ENCODE measurements around the gene LALBA. TPM values are rescaled to one million over a fixed set of nuclear protein-coding genes. Genes with fewer than 3 reads are reported as not detected.
"Not testable (repeated sequence)": the region's sequence is repeated elsewhere in the genome, so short reads cannot be mapped to it uniquely, and the experiment has no call there.

Gene LALBA
- total RNA-seq, 1 donor, result not detected

DNA sequence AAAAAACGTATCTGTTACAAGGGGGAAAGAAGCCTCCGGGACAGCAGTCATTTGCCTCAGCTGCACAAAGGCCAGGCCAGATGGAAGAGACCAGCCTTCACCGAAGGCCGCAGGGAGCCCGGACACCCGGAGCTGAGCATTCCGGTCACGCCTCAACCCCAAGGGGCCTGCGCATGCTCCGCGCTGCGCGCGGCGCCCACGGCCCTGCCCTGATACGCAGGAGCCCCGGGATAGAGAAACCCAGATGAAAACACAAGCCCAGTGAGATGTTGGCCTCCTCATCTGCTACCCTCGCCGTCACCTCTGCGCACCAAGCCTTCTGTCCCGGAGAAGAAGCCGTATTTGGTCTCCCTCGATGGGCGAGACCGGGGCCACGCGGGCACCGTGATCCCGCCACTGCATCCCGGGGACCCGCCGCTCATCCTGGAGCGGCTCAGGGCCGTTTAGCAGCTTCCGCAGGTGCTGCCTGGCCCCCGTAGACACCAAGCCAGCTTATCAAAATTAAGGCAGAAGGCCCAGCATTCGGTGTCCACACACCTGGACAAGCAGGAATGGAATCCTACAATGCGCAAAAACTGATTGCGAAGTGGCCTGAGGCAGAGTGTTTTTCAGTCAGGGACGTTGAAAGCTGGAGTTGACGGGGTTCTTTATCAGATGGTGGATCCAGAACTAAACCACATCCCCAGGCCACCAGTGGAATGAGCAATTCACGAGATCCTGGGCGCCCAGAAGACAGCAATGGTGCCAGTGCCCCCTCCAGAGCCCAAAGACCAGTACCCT, 41.8 kb downstream of the LALBA start:
- TF ChIP-seq CTCF (IDR thresholded peaks at IDR 0.05; ENCODE audit: extremely low read depth, low read depth, low read length), result no peak
- Histone ChIP-seq H3K4me2 (ENCODE audit: insufficient read depth, low read length) (no peak overlapping the region), H3K36me3 (ENCODE audit: insufficient read depth, low read length) (no peaks in the 10 kb centered on the region), H2AFZ (ENCODE audit: low read length) (no peak overlapping the region), H3K79me2 (ENCODE audit: insufficient read depth, low read length) (no peaks in the 10 kb centered on the region), H3K4me1 (ENCODE audit: insufficient read depth, low read length) (no peaks in the 10 kb centered on the region), H3K4me3 (ENCODE audit: insufficient read depth, low read length) (no peak overlapping the region), H3K27me3 (ENCODE audit: insufficient read depth, low read length) (no peaks in the 10 kb centered on the region), H4K20me1 (ENCODE audit: insufficient read depth, low read length) (no peaks in the 10 kb centered on the region), H3K9me3 (ENCODE audit: low read depth, low read length) (no peaks in the 10 kb centered on the region), H3K27ac (ENCODE audit: low read depth, low read length) (no peak overlapping the region)
- peak; percentile 56 for DNase-seq (ENCODE audit: insufficient read length, low spot score, missing footprints)

GRCh38 chr12:48525332-48525731, 44.5 kb downstream of the LALBA start, which contains the start of gene OR8S1:
Gene OR8S1 (plus strand): TSS chr12:48525632. CDS start chr12:48525632, 0 bp downstream.
- H3K27me3 ChIP-seq (ENCODE audit: insufficient read depth, low read length), result no peaks in the 10 kb centered on the region
- TF ChIP-seq CTCF (IDR thresholded peaks at IDR 0.05; ENCODE audit: extremely low read depth, low read depth, low read length), result no peak
- H2AFZ ChIP-seq (ENCODE audit: low read length), result no peak within 1 kb of the TSS
- H3K9me3 ChIP-seq (ENCODE audit: low read depth, low read length), result no peaks in the 10 kb centered on the region
- no peak within 1 kb of the TSS for H3K4me3 ChIP-seq (ENCODE audit: insufficient read depth, low read length)
- no peaks in the 10 kb centered on the region for H3K36me3 ChIP-seq (ENCODE audit: insufficient read depth, low read length)
- no peaks in the 10 kb centered on the region for H3K79me2 ChIP-seq (ENCODE audit: insufficient read depth, low read length)
- no peaks in the 10 kb centered on the region for H3K4me1 ChIP-seq (ENCODE audit: insufficient read depth, low read length)
- H3K4me2 ChIP-seq (ENCODE audit: insufficient read depth, low read length), result no peak within 1 kb of the TSS
- H4K20me1 ChIP-seq (ENCODE audit: insufficient read depth, low read length), result no peaks in the 10 kb centered on the region
- peak; percentile 25 for DNase-seq (ENCODE audit: insufficient read length, low spot score, missing footprints)
- no peak within 1 kb of the TSS for H3K27ac ChIP-seq (ENCODE audit: low read depth, low read length)

DNA sequence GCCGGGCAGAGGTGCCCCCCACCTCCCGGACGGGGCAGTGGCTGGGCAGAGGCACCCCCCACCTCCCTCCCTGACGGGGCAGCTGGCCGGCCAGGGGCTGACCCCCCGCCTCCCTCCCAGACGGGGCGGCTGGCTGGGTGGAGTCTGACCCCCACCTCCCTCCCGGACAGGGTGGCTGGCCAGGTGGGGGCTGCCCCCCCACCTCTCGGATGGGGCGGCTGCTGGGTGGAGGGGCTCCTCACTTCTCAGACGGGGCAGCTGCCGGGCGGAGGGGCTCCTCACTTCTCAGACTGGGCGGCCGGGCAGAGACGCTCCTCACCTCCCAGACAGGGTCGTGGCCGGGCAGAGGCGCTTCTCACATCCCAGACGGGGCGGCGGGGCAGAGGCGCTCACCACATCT, 49.5 kb downstream of the LALBA start:
- H3K36me3 ChIP-seq (ENCODE audit: insufficient read depth, low read length), result not testable (repeated sequence)

More for the DNA sequence above, 49.5 kb downstream of the LALBA start:
- H3K4me1 ChIP-seq (ENCODE audit: insufficient read depth, low read length); H3K4me2 ChIP-seq (ENCODE audit: insufficient read depth, low read length); H3K27ac ChIP-seq (ENCODE audit: low read depth, low read length); H3K27me3 ChIP-seq (ENCODE audit: insufficient read depth, low read length); H3K79me2 ChIP-seq (ENCODE audit: insufficient read depth, low read length); DNase-seq (ENCODE audit: insufficient read length, low spot score, missing footprints); H3K4me3 ChIP-seq (ENCODE audit: insufficient read depth, low read length); H4K20me1 ChIP-seq (ENCODE audit: insufficient read depth, low read length); H3K9me3 ChIP-seq (ENCODE audit: low read depth, low read length); H2AFZ ChIP-seq (ENCODE audit: low read length): not testable (repeated sequence)

Other genes starting within 250 kb of the LALBA start
- gene ZNF641, start 219.1 kb downstream of the LALBA start, total RNA-seq, result 14.1 and 19.2 TPM in 2 replicates
- not detected in 2 replicates for gene ANP32D, start 97.5 kb downstream of the LALBA start, total RNA-seq
- gene C12orf54, start 87.5 kb downstream of the LALBA start, total RNA-seq, result not detected in 2 replicates
- gene OR8S1, start 44.4 kb downstream of the LALBA start, total RNA-seq, result not detected in 2 replicates
- gene KANSL2, start 112.2 kb upstream of the LALBA start, total RNA-seq, result 37.4 and 48.1 TPM in 2 replicates
- 25.0 and 32.1 TPM in 2 replicates for gene CCNT1, start 146.7 kb upstream of the LALBA start, total RNA-seq
- gene ADCY6, start 219.0 kb upstream of the LALBA start, total RNA-seq, result 30.8 and 33.0 TPM in 2 replicates
- gene CACNB3, start 248.4 kb upstream of the LALBA start, total RNA-seq, result 10.9 and 15.2 TPM in 2 replicates